Fibroblast of the aortic adventitia (primary cell): Measurements from ENCODE around the gene IMMT. TPM values are rescaled to one million over a fixed set of nuclear protein-coding genes. Genes with fewer than 3 reads are reported as not detected.
A peak's percentile ranks its signal among the peaks of the same experiment; 100 is the strongest.

ENCODE experiments used
- small RNA-seq: library from RNA; depleted of rRNA; stranded (forward); fragments of <200 nt; gene quantifications from one replicate; pipeline ENCODE3, GENCODE V24; 2012
- total RNA-seq: library from RNA; depleted of rRNA; stranded (reverse); fragments of >200 nt; gene quantifications from 2 replicates; pipeline ENCODE4 v1.2.3, GENCODE V29; 2012; ENCODE audit warnings: low replicate concordance

The IMMT gene
- total RNA-seq, 1 donor, result 76.6 TPM

Small RNAs within 50 kb of the gene (small RNA-seq; reads per million reads assigned to genes)
- gene MIR4779 (not detected), gene RF00019 (not detected), gene SNORD94 (70.2 reads per million, percentile 97 among the genes with 10 or more reads in this experiment)

Other genes starting within 250 kb of the IMMT start
- gene POLR1A, start 89.6 kb downstream of the IMMT start, total RNA-seq, result 29.4 and 43.1 TPM in 2 replicates
- 61.6 and 71.9 TPM in 2 replicates for gene PTCD3, start 89.2 kb downstream of the IMMT start, total RNA-seq
- 24.5 and 35.8 TPM in 2 replicates for gene MRPL35, start 4.0 kb upstream of the IMMT start, total RNA-seq
- 0.27 TPM in 1 of 2 replicates, not detected in the other for gene REEP1, start 142.2 kb upstream of the IMMT start, total RNA-seq
- 28.9 and 52.5 TPM in 2 replicates for gene KDM3A, start 245.9 kb upstream of the IMMT start, total RNA-seq